ENCODE measurements around the gene NPC1L1.

- no peak for TF ChIP-seq CTCF (IDR thresholded peaks at IDR 0.05; ENCODE audit: low read depth, low read length, poor library complexity, severe bottlenecking)
- TF ChIP-seq EZH2phosphoT487 (IDR thresholded peaks at IDR 0.05; ENCODE audit: borderline replicate concordance, low read length), result no peak
Observed at GRCh38 chr7:44471436-44471835, 69.7 kb downstream of the NPC1L1 start.

Data from DOHH2 (cell line).